ENCODE data around the gene NR4A3. TPM values are rescaled to one million over a fixed set of nuclear protein-coding genes. Genes with fewer than 3 reads are reported as not detected.
"Not testable (repeated sequence)": the region's sequence is repeated elsewhere in the genome, so short reads cannot be mapped to it uniquely, and the experiment has no call there.

NR4A3 gene
- total RNA-seq, 1 donor from 2014 or later: 8.7 TPM

DNA sequence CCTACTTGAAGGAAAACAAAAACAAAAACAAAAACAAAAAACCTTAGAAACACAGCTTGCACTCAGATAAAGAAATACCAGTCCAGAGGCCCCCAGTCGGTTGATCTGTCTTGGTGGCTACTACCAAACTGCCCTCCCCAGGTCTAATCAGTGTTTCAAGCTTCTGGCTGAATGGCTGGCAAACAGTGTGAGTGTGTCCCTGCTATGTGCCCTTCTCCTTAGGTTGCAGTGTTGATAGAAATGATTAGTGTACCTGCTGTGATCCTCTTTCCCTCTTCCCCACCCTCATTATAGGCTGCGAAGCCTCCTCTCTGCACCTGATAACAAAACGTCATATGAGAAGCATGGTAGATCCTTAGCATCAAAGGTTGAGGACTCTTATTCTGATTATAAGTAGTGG lies 12.8 kb downstream of the NR4A3 start:
- no peak for DNase-seq

DNA sequence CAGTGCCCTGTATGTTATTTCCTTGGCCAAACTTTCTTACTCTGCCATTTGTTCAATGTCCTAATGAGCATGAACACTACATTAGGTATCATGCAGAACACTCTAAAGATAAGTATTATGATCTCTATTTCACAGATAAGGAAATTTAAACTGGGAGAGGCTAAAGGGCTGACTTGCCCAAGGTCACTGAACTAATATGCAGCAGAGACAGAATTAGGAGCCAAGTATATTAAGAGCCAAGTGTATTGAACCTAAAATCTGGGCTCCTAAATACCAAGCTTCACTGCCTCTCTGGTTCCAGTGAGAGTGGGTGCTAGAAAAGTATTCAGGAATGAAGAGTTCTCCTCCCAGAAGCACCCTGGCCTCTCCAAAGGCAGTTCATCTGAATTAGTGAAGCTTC lies 13.5 kb downstream of the NR4A3 start:
- DNase-seq: no peak

DNA sequence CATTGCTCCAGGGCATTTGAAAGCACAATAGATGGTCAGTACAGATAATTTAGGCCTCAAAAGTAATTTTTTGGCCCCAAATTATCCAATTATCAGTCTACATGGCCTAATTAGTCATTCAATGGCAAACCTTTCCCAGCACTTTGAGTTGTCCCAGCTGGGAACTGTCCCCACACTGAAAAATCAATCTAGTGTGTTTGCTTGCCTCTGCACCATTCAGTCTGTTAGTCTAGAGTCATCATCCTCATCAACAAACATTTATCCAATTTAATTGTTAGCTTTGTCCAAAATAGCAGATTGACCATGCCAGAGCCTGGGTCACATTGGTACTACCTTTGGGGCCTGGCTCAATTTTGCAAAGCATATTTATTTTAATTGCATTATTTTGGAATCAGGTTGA lies 13.9 kb downstream of the NR4A3 start:
- DNase-seq: no peak

DNA sequence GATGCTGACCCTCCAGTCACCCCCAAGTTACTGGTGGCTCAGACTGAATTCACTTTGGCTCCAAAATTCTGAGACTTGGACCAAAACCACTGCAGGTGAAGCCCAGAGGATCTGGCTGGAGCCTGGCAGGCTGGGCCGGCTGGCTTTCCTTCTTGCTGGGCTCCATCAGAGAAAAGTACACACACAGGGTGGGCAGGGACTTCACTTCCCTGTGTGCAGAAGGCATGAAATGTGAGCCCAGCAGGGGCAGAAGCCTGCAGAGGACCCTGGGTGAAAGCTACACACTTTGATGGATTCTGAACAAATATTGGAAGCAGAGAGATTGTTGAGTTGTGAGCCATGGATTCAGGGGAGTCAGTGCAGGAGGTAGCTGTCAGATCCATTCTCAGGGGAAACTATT lies 18.4 kb downstream of the NR4A3 start:
- no peak for DNase-seq

- no peak for DNase-seq
Observed at GRCh38 chr9:99845063-99845462, 23.4 kb downstream of the NR4A3 start.

GRCh38 chr9:99848447-99848846 lies 26.8 kb downstream of the NR4A3 start:
- DNase-seq: no peak

DNA sequence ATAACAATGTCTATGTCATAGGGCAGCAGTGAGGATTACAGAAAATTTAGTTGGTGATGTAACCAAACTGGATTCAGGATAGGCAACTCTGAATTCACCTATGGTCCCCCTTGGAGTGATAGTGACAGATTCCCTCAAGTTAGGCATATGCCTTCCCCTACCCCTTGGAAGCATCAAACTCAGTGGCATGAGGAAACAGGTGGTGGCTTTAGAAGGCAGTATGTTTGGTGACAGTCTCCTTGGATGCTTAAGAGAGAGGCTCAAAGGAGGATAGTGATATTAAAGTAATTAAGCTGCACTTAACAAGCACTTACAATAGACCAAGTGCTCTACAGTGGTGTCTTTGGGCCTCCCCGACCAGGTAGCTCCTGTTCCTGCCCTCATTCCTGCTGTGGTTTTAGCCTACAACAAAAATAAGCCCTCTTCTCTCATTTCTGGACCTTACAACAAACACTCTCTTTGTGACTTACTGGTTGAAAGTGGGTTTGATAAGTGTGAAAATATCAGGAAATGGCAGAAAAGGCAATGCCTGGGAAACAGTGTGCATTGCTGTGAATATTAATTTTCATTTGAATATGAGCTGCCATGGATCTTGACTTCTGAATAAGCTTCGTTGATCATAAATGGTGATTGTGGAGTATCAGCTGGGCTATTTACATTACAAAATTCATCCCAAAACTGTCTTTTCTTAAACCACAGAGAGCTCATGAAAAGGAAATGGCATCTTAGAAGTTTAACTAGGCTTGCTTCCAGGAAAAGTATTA lies 29.2 kb downstream of the NR4A3 start:
- DNase-seq: no peak

GRCh38 chr9:99851500-99851822 lies 29.8 kb downstream of the NR4A3 start:
- DNase-seq: no peak

DNA sequence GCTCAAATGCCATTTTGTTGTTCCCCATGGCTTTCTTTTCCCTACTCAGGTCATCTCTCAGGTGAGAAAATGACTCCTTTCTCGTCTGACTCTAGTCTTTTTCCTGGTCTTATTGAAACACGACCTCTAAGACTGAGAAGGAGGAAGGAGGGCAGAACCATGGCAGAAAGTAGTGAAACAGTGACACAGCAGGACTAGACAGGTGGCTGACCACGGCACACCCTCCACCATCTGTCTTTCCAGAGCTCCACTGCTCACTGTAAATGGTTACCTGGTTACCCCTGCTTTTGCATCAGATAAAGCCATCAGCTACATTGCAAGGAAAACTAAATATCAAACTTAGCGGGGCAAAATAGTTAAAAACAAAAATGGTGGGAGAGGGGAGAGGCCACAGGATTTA lies 30.9 kb downstream of the NR4A3 start:
- DNase-seq: no peak

DNA sequence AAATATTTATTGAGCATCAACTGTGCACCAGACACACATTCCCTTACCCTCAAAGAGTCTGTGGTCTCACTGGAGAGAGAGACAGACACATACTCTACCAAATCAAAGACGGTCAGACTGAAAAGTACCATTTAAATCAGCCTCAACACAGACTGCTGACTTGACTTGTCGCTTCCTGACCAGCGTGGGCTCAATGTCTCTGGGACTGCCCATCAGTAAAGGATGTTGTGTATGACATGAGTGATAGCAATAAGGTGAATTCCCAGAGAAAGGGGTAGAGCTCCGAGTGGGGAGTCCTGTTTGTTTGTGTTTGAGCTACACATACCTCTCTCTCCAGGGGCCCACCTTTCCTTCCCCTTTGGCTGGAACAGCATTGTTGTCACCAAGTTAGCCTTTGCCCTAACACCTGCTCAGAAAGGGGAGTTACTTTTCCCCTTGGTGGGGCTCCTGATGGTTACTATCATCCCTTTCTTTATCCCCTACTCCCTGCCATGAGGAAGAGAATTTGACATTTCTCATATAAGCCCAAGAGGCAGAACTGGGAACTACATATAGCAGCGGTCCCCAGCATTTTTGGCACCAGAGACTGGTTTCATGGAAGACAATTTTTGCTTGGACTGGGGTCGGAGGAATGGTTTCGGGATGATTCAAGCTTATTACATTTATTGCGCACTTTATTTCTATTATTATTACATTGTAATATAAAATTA lies 33.9 kb downstream of the NR4A3 start:
- DNase-seq: no peak

DNA sequence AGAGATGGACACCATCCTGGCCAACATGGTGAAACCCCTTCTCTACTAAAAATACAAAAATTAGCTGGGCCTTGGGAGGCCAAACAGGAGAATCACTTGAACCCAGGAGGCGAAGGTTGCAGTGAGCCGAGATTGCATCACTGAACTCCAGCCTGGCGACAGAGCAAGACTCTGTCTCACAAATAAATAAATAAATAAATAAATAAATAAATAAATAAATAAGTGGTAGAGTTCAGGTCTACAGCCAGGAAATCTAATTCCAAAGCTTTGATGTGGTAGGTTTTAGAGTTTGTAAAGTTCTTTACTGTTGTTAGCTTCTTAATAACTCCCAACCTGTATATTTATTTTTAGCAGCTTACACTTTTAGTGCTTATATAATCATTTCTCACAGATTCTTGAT lies 35.9 kb downstream of the NR4A3 start:
- DNase-seq: not testable (repeated sequence)

DNA sequence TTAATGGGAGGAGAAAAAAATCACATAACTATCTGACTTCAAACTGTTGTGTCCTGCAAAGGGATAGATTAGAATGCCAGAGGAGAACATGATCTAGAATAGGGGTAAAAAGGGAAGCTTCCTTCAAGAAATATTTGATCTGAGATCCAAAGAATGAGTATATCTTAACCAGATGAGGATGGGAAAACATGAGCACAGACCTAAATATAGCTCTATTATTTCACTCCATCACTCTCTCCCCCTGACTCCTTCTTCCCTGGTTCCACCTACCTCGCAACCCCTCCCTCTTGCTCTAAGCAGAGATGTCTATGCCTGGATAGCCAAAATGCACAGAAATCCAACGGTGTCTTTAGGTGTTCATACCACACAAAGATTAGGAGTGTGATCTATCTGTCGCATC lies 36.4 kb downstream of the NR4A3 start:
- DNase-seq: no peak

- no peak for DNase-seq
Observed at GRCh38 chr9:99859243-99859980, 37.7 kb downstream of the NR4A3 start.

GRCh38 chr9:99860266-99860665 lies 38.6 kb downstream of the NR4A3 start:
- DNase-seq: no peak

DNA sequence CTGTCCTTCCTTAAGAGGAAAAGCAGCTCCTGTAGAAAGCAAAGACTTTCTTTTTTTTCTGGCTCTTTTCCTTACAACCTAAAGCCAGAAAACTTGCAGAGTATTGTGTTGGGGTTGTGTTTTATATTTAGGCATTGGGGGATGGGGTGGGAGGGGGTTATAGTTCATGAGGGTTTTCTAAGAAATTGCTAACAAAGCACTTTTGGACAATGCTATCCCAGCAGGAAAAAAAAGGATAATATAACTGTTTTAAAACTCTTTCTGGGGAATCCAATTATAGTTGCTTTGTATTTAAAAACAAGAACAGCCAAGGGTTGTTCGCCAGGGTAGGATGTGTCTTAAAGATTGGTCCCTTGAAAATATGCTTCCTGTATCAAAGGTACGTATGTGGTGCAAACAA lies 42.3 kb downstream of the NR4A3 start:
- no peak for DNase-seq

DNA sequence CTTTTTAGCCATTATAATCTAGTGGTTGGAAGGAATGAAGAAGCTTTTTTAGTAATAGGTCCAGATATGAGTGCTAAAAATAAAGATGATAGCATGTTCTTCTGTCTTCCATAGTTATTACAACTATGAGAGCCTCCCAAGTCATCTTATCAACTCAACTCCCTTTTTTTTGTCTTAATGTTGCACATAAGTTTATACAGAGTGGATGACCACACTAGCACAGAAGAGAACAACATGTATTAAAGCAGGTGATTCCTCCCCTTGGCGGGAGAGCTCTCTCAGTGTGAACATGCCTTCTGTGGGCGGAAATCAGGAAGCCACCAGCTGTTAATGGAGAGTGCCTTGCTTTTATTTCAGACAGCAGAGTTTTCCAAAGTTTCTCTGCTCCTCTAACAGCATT lies 44.7 kb downstream of the NR4A3 start:
- DNase-seq: peak; percentile 11

DNA sequence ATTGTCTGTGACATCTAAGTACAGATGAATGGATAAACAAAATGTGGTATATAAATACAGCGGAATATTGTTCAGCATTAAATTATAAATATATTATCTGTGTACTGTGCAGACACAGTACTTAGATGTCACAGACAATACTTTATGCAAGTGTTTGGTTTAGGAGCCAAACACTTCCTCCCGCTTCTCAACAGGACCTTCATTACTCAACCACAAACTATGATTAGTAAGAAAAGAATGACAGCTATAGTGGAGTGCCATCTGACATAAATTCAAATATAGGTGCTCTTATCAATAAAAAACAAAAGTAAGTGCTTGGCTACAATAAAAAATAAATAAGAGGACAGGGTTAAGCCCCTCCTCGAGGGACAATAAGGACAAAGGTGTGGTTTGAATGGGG lies 45.9 kb downstream of the NR4A3 start:
- DNase-seq: no peak

GRCh38 chr9:99867968-99868367 lies 46.3 kb downstream of the NR4A3 start:
- DNase-seq: no peak

DNA sequence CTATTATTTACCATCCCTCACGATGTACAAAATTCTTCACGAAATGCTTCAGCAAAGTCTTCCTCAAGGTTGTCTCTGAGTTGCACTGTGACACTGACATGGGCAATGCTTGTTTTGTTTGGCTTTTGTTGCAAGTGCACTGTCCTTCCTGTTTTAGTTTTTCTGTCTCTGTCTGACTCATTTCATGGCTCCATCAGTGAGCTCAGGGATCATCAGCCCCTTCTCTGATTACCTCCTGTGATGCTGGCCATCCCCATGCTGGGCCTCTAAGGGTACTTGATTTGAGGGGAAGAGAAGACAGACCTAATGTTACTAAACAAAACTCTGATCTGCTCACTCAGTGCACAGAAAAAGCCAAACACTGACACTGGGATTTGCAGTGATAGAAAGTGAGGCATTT lies 47.2 kb downstream of the NR4A3 start:
- no peak for DNase-seq

- no peak for DNase-seq
Observed at GRCh38 chr9:99870126-99870525, 48.4 kb downstream of the NR4A3 start.

DNA sequence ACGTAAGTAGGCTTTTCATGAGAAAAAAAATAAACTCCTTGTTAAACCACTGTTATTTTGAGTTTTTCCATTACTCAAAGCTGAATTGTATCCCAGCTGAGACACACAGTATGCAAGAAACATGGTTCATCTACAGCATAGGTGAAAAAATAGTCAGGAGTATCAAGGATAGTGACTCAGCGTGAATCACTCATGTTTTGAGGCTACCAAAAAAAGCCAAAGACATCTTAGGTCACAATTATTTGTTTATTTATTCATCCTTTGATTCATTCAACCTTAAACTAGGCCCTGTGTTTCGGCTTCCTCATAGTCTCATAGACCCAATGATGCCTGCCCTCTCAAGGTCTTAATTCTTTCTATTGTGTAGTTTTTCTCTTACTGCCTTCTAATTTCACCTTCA lies 51.8 kb downstream of the NR4A3 start:
- no peak for DNase-seq

DNA sequence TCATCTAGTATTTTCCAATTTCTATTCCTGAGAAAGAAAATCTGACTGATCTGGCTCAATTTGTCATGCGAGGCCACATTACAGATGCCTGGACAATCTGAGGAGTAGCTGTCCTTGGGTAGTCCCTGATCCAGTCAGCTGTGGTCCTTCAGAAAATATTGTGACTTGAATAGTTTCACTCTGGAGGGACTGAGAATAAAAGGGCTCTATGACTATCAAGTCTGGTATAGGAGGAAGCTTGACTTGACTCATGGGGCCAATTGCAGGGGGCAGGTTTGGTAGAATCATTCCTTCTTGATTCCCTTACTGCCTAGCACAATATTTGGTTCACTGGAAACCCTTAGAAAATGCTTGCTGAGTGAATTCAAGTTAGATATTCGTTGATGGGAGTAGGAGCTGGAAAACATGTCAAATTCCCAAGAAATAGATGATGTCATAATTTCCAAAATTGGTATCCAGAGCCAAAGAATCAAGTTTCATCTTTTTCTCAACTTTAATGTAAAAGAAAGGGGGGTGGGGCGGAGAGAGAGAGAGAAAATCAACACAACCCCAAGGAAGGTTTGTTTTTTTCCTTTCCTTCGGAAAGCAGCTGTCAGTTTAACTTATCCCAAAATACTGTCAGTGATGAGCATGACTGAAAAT lies 52.4 kb downstream of the NR4A3 start:
- no peak for DNase-seq

DNA sequence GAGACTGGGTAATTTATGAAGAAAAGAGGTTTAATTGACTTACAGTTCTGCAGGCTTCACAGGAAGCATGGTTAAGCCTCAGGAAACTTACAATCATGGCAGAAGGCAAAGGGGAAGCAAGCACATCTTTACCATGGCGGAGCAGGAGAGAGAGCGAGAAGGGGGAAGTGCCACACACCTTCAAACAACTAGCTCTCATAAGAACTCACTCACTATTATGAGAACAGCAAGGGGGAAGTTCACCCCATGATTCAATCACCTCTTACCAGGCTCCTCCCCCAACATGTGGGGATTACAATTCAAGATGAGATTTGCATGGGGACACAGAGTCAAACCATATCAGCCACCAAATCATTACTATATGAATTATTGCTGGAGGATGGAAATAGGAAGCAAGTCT lies 54.5 kb downstream of the NR4A3 start:
- DNase-seq: no peak
